Measurements from ENCODE around the gene ZNF444. TPM values are rescaled to one million over a fixed set of nuclear protein-coding genes. Genes with fewer than 3 reads are reported as not detected.

Gene ZNF444
- 28.7 TPM for total RNA-seq

DNA sequence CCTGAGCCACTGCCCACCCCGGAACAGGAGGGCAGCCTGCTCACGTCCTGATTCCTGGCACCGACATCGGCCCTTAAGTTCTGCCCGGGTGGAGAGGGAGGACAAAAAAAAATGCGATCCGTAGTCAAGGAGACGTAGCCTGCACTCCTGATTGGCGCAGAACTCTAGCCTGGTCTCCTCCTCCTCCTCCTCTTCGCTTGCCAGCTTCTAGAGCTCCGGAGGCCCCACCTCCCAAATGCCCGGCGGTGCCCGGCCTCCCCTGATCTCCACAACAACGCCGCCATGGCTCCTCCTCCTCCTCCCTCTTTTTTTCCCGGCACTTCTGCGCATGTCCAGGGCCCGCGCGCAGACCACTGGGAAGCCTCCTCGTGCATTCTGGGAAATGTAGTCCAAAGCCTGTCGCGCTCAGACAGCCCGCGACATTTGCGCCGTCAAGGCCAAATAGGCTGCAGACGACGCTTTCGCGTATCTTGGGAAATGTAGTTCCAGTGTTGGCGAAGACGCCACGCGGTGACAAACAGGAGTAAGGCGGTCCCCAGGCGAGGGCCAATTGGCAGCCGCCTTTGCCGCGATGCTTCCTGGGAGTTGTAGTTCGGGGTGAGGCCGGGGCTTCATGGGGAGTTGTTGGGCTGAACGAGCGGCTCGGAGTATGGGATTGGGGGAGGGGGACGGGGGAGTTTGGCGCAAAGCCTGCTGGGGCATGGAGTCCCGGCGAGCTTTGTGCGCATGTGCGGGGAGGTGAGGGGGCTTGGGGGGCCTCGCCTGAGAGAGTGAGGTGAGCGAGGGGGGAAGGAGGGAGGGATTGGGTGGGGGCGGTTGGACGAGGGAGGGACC lies at the start of gene ZNF444:
ZNF444 (plus strand) TSS at position 705 of the 834 bp plus-strand sequence. CDS start 5,625 bp downstream, outside the sequence.
- Histone ChIP-seq H3K4me3 (peak within 1 kb of the TSS; percentile 57 to 76), H3K36me3 (no peaks in the 10 kb centered on the region), H3K27ac (peak within 1 kb of the TSS; percentile 88), H3K4me1 (peaks cover 27% of the 10 kb centered on the region), H3K27me3 (no peaks in the 10 kb centered on the region), H3K9me3 (no peaks in the 10 kb centered on the region)
- TF ChIP-seq CTCF (IDR thresholded peaks at IDR 0.05) = no peak
- peak in 1 of 2 donors; percentile 29 for TF ChIP-seq POLR2A (IDR thresholded peaks at IDR 0.05)
- TF ChIP-seq POLR2AphosphoS5 (IDR thresholded peaks at IDR 0.05; ENCODE audit: insufficient read depth in 1 of 2, low read depth in 1 of 2) = peak; percentile 90 to 100
- intact Hi-C loops (cut with DNase I) = loop anchor here (5.0 kb wide), 1 partner anchor 33 kb away; no protein-coding TSS in a partner anchor
- DNase-seq (ENCODE audit: extremely low spot score in 2 of 2) = peak; percentile 99 to 100

- peaks cover 0 to 10% of the 10 kb centered on the region in 2 donors for H3K36me3 ChIP-seq
- intact Hi-C loops (cut with DNase I) = loop anchor here (5.0 kb wide), 1 partner anchor 70 kb away; no protein-coding TSS in a partner anchor
- H3K4me3 ChIP-seq = no peak overlapping the region
- H3K4me1 ChIP-seq = peaks cover 12% of the 10 kb centered on the region
- no peaks in the 10 kb centered on the region for H3K9me3 ChIP-seq
- DNase-seq (ENCODE audit: extremely low spot score in 2 of 2) = no peak
- no peak for TF ChIP-seq POLR2A (IDR thresholded peaks at IDR 0.05)
- TF ChIP-seq CTCF (IDR thresholded peaks at IDR 0.05) = no peak
- TF ChIP-seq POLR2AphosphoS5 (IDR thresholded peaks at IDR 0.05; ENCODE audit: insufficient read depth in 1 of 2, low read depth in 1 of 2) = no peak
- no peak overlapping the region for H3K27ac ChIP-seq
- H3K27me3 ChIP-seq = no peaks in the 10 kb centered on the region
Measured at GRCh38 chr19:56091751-56092546, 49.1 kb upstream of the ZNF444 start.

DNA sequence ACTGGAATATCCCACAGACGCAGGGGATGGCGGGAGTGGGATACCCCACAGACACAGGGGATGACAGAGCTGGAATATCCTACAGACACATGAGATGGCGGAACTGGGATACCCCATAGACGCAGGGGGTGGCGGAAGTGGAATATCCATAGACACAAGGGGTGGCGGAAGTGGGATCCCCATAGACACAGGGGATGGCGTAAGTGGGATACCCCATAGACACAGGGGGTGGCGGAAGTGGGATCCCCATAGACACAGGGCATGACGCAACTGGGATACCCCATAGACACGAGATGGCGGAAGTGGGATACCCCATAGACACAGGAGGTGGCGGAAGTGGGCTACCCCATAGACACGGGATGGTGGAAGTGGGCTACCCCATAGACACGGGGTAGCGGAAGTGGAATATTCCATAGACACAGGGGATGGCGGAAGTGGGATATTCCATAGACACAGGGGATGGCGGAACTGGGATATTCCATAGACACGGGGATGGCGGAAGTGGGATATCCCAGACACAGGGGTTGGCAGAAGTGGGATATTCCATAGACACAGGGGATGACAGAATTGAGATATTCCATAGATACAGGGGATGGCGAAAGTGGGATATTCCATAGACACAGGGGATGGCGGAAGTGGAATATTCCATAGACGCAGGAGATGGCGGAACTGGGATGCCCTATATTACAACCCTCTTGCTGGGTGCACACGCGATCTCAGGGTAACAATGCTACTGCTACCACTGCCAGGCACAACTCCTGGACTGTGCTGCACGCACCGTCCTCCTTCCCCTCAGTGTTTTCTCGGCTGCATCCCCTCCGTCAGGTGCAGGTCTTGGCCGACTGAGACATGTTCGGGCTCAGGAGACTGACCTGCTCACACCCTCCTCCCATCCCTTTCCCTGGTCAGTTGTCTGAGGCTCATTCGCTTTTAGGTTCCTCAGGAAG lies 48.1 kb upstream of the ZNF444 start:
- no peak for DNase-seq (ENCODE audit: extremely low spot score in 2 of 2)
- TF ChIP-seq POLR2AphosphoS5 (IDR thresholded peaks at IDR 0.05; ENCODE audit: insufficient read depth in 1 of 2, low read depth in 1 of 2) (no peak), CTCF (IDR thresholded peaks at IDR 0.05) (no peak), POLR2A (IDR thresholded peaks at IDR 0.05) (no peak)
- Histone ChIP-seq H3K36me3 (peaks cover 0 to 10% of the 10 kb centered on the region in 2 donors), H3K27ac (no peak overlapping the region), H3K4me1 (peaks cover 12% of the 10 kb centered on the region), H3K4me3 (no peak overlapping the region), H3K27me3 (no peaks in the 10 kb centered on the region), H3K9me3 (no peaks in the 10 kb centered on the region)
- intact Hi-C loops (cut with DNase I) = loop anchor here (5.0 kb wide), 1 partner anchor 69 kb away; no protein-coding TSS in a partner anchor

DNA sequence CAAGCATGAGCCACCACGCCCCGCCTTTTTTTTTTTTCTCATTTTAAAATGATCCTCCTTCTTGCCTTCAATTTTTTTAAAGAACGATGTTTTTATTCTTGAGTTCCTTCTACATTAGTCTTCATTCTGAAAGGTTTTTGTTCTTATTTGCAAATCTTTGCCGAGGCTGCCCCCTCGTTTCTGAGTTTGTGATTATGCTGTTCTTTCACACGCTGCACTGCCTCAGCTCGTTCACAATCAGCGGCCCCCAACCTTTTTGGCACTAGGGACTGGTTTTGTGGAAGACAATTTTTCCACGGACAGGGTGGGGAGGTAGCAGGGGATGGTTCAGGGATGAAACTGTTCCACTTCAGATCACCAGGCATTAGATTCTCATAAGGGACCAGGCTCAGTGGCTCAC lies 46.6 kb upstream of the ZNF444 start:
- peaks cover 0 to 13% of the 10 kb centered on the region in 2 donors for H3K36me3 ChIP-seq
- intact Hi-C loops (cut with DNase I) = loop anchor here (5.0 kb wide), 1 partner anchor 68 kb away; no protein-coding TSS in a partner anchor
- no peak for TF ChIP-seq POLR2AphosphoS5 (IDR thresholded peaks at IDR 0.05; ENCODE audit: insufficient read depth in 1 of 2, low read depth in 1 of 2)
- TF ChIP-seq POLR2A (IDR thresholded peaks at IDR 0.05) = no peak
- TF ChIP-seq CTCF (IDR thresholded peaks at IDR 0.05) = no peak

More for the DNA sequence above, 46.6 kb upstream of the ZNF444 start:
- Histone ChIP-seq H3K27ac (no peak overlapping the region), H3K27me3 (no peaks in the 10 kb centered on the region), H3K4me3 (no peak overlapping the region), H3K4me1 (peaks cover 12% of the 10 kb centered on the region), H3K9me3 (no peaks in the 10 kb centered on the region)
- DNase-seq (ENCODE audit: extremely low spot score in 2 of 2) = no peak
